WTC11 (cell line): ENCODE data around the gene ZDHHC4.

Experiments
- ETV6 ChIP-seq: sonication (generic); formaldehyde crosslinking; IDR thresholded peaks from 2 replicates; pipeline ENCODE4 v1.8.1; 2022; ENCODE audit warnings: mild to moderate bottlenecking, missing genetic modification reagents
- MAX ChIP-seq: sonication (generic); formaldehyde crosslinking; IDR thresholded peaks from 2 replicates; pipeline ENCODE4 v1.8.0; 2022; ENCODE audit warnings: mild to moderate bottlenecking, missing genetic modification reagents
- TF ChIP-seq, protein P1 (sequence below): fragments of 200-600 bp; IDR thresholded peaks from 2 replicates; pipeline ENCODE4 v1.8.0; 2022; ENCODE audit warnings: antibody characterized with exemption
- TF ChIP-seq, protein P2 (sequence below): sonication (generic); formaldehyde crosslinking; conservative IDR thresholded peaks from 2 replicates; pipeline ENCODE4 v1.8.1; 2022; ENCODE audit warnings: mild to moderate bottlenecking, missing genetic modification reagents

DNA sequence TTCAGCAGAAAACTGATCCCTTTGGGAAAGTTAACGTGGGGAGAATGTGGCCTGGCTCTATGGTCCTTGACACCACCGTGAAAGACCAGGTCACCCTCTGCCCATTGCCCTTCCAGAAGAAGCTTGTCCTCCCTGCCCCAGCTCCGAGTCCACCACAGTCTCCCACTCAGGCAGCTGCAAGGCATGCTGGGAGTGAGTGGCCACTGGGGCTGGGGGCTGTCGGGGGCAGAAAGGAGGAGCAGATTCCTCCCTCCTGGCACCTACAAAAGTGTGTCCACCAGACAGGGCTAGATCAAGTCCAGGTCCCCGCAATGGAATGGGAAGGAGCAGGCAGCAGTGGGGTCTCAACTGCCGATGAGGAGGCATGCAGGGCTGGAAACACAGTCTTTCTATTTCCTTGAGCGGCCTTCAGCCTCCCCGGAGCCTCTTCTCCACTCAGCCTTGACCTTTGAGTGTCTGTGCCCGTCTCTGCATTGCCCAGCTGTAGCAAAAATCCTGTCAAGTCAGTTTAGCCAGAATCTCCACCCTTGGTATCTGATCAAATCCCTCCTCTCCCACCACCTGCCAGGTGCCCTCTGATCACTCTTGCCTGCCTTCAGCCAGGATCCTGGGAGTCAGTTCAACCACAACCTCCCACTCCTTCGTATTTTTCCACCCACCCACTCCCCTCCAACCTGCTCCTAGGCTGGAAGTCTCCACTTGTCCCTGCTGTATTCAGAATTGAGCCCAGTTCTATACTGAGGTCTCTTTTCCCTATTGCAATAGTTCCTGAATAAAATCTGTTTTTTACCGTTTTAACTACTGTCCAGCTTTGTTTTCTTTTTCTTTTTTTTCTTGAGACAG, 53.0 kb downstream of the ZDHHC4 start:
- no peak for TF ChIP-seq MAX (CRISPR knock-in tag)
- TF ChIP-seq ETV6 (CRISPR knock-in tag) = no peak
- TF ChIP-seq, protein P1, sequence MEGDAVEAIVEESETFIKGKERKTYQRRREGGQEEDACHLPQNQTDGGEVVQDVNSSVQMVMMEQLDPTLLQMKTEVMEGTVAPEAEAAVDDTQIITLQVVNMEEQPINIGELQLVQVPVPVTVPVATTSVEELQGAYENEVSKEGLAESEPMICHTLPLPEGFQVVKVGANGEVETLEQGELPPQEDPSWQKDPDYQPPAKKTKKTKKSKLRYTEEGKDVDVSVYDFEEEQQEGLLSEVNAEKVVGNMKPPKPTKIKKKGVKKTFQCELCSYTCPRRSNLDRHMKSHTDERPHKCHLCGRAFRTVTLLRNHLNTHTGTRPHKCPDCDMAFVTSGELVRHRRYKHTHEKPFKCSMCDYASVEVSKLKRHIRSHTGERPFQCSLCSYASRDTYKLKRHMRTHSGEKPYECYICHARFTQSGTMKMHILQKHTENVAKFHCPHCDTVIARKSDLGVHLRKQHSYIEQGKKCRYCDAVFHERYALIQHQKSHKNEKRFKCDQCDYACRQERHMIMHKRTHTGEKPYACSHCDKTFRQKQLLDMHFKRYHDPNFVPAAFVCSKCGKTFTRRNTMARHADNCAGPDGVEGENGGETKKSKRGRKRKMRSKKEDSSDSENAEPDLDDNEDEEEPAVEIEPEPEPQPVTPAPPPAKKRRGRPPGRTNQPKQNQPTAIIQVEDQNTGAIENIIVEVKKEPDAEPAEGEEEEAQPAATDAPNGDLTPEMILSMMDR = no peak
- TF ChIP-seq, protein P2, sequence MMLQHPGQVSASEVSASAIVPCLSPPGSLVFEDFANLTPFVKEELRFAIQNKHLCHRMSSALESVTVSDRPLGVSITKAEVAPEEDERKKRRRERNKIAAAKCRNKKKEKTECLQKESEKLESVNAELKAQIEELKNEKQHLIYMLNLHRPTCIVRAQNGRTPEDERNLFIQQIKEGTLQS (CRISPR knock-in tag) = no peak
